ENCODE data around the gene RRBP1. TPM values are rescaled to one million over a fixed set of nuclear protein-coding genes. Genes with fewer than 3 reads are reported as not detected.

The RRBP1 gene
- total RNA-seq, 1 experiment from 2014 or later = 45.3 TPM

- Mint-ChIP-seq H3K36me3 (ENCODE audit: insufficient read depth, unreplicated experiment) (peaks cover 16% of the 10 kb centered on the region), H3K27ac (ENCODE audit: unreplicated experiment) (no peak overlapping the region)
Measured at GRCh38 chr20:17673084-17673483, 9.0 kb downstream of the RRBP1 start.

GRCh38 chr20:17671565-17671964 lies 10.5 kb downstream of the RRBP1 start:
- DNase-seq = no peak
- no peak overlapping the region for H3K4me3 Mint-ChIP-seq (ENCODE audit: low read depth, unreplicated experiment)
- H3K36me3 Mint-ChIP-seq (ENCODE audit: insufficient read depth, unreplicated experiment) = peaks cover 16% of the 10 kb centered on the region
- BruUV-seq (replicated peaks) = no TSS peak
- H3K4me1 Mint-ChIP-seq (ENCODE audit: low read depth, unreplicated experiment) = peaks cover 11% of the 10 kb centered on the region
- no peak overlapping the region for H3K27ac Mint-ChIP-seq (ENCODE audit: unreplicated experiment)
- TF ChIP-seq CTCF (IDR thresholded peaks at IDR 0.05; ENCODE audit: unreplicated experiment) = no peak
- no peaks in the 10 kb centered on the region for H3K27me3 Mint-ChIP-seq (ENCODE audit: unreplicated experiment)
- intact Hi-C loops (cut with micrococcal nuclease; ENCODE audit: unreplicated experiment) = no loop called here
- CTCF ChIA-PET = no interaction called here
- no peaks in the 10 kb centered on the region for H3K9me3 Mint-ChIP-seq (ENCODE audit: low read depth, unreplicated experiment)

More at GRCh38 chr20:17673084-17673483, 9.0 kb downstream of the RRBP1 start:
- intact Hi-C loops (cut with micrococcal nuclease; ENCODE audit: unreplicated experiment) = no loop called here
- Mint-ChIP-seq H3K9me3 (ENCODE audit: low read depth, unreplicated experiment) (no peaks in the 10 kb centered on the region), H3K4me3 (ENCODE audit: low read depth, unreplicated experiment) (no peak overlapping the region), H3K27me3 (ENCODE audit: unreplicated experiment) (no peaks in the 10 kb centered on the region), H3K4me1 (ENCODE audit: low read depth, unreplicated experiment) (peaks cover 11% of the 10 kb centered on the region)
- DNase-seq = no peak
- no peak for TF ChIP-seq CTCF (IDR thresholded peaks at IDR 0.05; ENCODE audit: unreplicated experiment)
- BruUV-seq (replicated peaks) = no TSS peak
- CTCF ChIA-PET = no interaction called here

GRCh38 chr20:17671011-17671410 lies 11.0 kb downstream of the RRBP1 start:
- Mint-ChIP-seq H3K27me3 (ENCODE audit: unreplicated experiment) (no peaks in the 10 kb centered on the region), H3K36me3 (ENCODE audit: insufficient read depth, unreplicated experiment) (peaks cover 14% of the 10 kb centered on the region), H3K27ac (ENCODE audit: unreplicated experiment) (peak overlapping the region; percentile 58), H3K9me3 (ENCODE audit: low read depth, unreplicated experiment) (no peaks in the 10 kb centered on the region), H3K4me1 (ENCODE audit: low read depth, unreplicated experiment) (peaks cover 11% of the 10 kb centered on the region), H3K4me3 (ENCODE audit: low read depth, unreplicated experiment) (no peak overlapping the region)
- no peak for DNase-seq
- TF ChIP-seq CTCF (IDR thresholded peaks at IDR 0.05; ENCODE audit: unreplicated experiment) = no peak
- no TSS peak for BruUV-seq (replicated peaks)
- CTCF ChIA-PET = no interaction called here
- intact Hi-C loops (cut with micrococcal nuclease; ENCODE audit: unreplicated experiment) = no loop called here

- no peak for TF ChIP-seq CTCF (IDR thresholded peaks at IDR 0.05; ENCODE audit: unreplicated experiment)
- Mint-ChIP-seq H3K4me1 (ENCODE audit: low read depth, unreplicated experiment) (peaks cover 11% of the 10 kb centered on the region), H3K27ac (ENCODE audit: unreplicated experiment) (no peak overlapping the region), H3K36me3 (ENCODE audit: insufficient read depth, unreplicated experiment) (peaks cover 7% of the 10 kb centered on the region), H3K9me3 (ENCODE audit: low read depth, unreplicated experiment) (no peaks in the 10 kb centered on the region), H3K27me3 (ENCODE audit: unreplicated experiment) (no peaks in the 10 kb centered on the region), H3K4me3 (ENCODE audit: low read depth, unreplicated experiment) (no peak overlapping the region)
- no TSS peak for BruUV-seq (replicated peaks)
- intact Hi-C loops (cut with micrococcal nuclease; ENCODE audit: unreplicated experiment) = no loop called here
- CTCF ChIA-PET = no interaction called here
- no peak for DNase-seq
Measured at GRCh38 chr20:17669306-17669931, 12.6 kb downstream of the RRBP1 start.

Data from Calu3 (cell line).